Lower leg skin (tissue), 4 donors: ENCODE data around the gene AKT2. TPM values are rescaled to one million over a fixed set of nuclear protein-coding genes. Genes with fewer than 3 reads are reported as not detected.

Experiments
- DNase-seq, 2 donors: peaks; one replicate each; pipeline ENCODE4 v3.0.0-alpha.2; 2019; ENCODE audit warnings: low spot score in 2 of 2
- H3K4me3 ChIP-seq: fragments of 200-600 bp; sonication (generic); 2 replicates; pipeline ENCODE4 v1.5.1; 2017; ENCODE audit warnings: mild to moderate bottlenecking, low read depth; ENCODE audit not compliant: poor library complexity, severe bottlenecking
- POLR2A ChIP-seq, 2 donors: fragments of 450-650 bp; IDR thresholded peaks; one replicate each; pipeline ENCODE4 v1.6.1; 2016 to 2017; ENCODE audit warnings: antibody characterized with exemption in 2 of 2, mild to moderate bottlenecking in 1 of 2, moderate library complexity in 1 of 2
- WGBS, 2 donors: methylation state at CpG; one replicate each; pipeline ENCODE4 v1.1.5; 2018; 5-methylcytosine and 5-hydroxymethylcytosine counted together
- intact Hi-C: fragments of 100-400 bp; cut with DNase I; formaldehyde crosslinking; loops from one replicate; pipeline ENCODE4 v1.15.0; 2023; ENCODE audit warnings: low total_unique reads
- total RNA-seq, 4 donors: library from RNA; depleted of rRNA; stranded (reverse); fragments of >200 nt; gene quantifications; one replicate each; pipeline ENCODE4 v1.1.0, GENCODE V29; 2016
- TF ChIP-seq, protein P1 (sequence below), 3 donors: fragments of 450-650 bp; IDR thresholded peaks; one replicate each; pipeline ENCODE4 v1.5.1; 2016; ENCODE audit warnings: antibody characterized with exemption in 3 of 3, mild to moderate bottlenecking in 3 of 3, moderate library complexity in 2 of 3

AKT2 gene
- total RNA-seq, 4 donors from 2014 or later: 71.1 to 129 (median 82.2) TPM

DNA sequence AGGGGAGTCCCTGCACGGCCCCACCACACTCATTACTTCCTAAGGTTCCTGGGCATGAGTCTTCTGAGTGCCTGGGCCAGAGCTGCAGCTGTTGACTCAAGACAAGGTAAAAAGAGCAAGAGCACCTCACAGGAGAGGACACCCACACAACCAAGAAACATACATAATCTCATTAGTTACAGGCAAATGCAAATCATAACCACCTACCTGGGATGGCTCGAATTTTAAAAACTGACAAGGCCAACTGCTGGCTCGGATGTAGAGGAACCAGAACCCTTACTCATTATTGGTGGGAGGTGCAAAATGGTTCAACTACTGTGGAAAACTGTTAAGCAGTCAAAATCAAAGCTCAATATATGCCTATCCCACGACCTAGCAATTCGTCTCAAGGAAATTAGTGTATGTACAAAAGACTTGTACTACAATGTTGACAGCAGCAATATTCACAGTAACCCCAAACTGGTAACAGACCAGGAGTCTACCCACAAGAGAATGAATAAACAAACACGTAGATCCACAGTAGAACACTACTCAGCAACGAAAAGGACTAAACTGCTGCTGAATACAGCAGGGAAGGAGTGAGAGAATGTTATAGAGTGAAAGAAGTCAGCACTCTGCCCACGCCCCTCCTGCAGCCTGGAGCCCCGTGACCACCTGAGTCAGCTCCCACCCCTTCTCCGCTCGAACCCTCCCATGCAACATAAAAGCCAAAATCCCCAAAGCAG, 15.8 kb downstream of the AKT2 start:
- TF ChIP-seq, protein P1, sequence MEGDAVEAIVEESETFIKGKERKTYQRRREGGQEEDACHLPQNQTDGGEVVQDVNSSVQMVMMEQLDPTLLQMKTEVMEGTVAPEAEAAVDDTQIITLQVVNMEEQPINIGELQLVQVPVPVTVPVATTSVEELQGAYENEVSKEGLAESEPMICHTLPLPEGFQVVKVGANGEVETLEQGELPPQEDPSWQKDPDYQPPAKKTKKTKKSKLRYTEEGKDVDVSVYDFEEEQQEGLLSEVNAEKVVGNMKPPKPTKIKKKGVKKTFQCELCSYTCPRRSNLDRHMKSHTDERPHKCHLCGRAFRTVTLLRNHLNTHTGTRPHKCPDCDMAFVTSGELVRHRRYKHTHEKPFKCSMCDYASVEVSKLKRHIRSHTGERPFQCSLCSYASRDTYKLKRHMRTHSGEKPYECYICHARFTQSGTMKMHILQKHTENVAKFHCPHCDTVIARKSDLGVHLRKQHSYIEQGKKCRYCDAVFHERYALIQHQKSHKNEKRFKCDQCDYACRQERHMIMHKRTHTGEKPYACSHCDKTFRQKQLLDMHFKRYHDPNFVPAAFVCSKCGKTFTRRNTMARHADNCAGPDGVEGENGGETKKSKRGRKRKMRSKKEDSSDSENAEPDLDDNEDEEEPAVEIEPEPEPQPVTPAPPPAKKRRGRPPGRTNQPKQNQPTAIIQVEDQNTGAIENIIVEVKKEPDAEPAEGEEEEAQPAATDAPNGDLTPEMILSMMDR (IDR thresholded peaks at IDR 0.05): no peak
- no peak for TF ChIP-seq POLR2A (IDR thresholded peaks at IDR 0.05)
- no peak overlapping the region for H3K4me3 ChIP-seq
- intact Hi-C loops: no loop called here
- DNase-seq: no peak
- WGBS, 2 donors: 91 to 92% methylated on average over 11 of the region's 11 CpGs

DNA sequence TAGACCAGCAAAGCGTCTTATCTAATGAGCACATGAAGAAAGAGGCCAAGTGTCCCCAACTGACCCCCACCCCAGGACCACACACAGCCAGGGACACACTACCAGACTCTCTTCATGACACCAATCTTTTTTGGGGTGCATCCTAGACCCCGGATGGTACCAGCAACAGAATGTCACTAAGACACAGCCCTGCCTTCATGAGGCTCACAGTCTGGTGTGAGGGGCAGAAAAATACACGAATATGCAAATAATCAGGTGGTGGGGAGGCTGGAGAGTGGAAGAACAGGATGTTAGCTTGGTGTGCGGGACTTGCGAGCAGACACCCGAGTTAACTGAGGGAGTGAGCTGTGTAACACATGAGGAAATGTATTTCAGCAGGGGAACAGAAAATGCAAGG, 17.5 kb downstream of the AKT2 start:
- no peak for DNase-seq
- no peak overlapping the region for H3K4me3 ChIP-seq
- TF ChIP-seq POLR2A (IDR thresholded peaks at IDR 0.05): no peak
- TF ChIP-seq, protein P1 (IDR thresholded peaks at IDR 0.05): no peak
- WGBS, 2 donors: 80 to 84% methylated on average over 6 of the region's 6 CpGs
- intact Hi-C loops: no loop called here

DNA sequence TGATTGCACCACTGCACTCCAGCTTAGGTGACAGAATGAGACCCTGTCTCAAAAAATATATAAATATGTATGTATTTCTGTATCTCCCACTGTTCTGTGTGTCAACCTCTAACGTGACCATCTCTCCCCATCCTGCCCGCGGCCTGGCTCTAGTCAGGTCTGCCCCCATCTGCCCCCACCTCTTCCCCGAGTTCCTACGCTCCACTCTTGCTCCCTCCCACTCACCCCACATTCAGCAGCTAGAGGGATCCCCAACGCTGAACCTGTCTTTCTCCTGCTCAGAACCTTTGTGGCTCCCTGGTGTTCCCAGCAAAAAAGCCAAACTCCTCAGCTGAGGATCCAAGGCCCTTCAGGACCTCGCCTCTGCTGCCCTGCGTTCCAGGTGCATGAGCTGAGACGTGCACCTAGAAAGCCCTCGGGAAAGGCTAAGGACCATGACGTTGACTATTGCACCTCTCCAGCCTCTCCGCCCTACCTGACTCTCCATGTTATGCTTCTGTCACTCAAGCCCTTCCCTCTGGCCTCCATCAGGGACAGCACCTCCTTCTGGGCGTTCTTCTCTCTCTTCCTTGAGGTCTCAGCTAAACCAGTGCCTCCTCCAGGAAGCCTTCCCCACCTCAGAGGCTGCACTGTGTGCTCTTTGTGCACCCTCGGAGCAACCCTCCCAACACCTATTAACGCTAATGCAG, 18.1 kb downstream of the AKT2 start:
- DNase-seq: no peak
- intact Hi-C loops: no loop called here
- 83% methylated on average over 15 of the region's 15 CpGs for WGBS, 2 donors
- TF ChIP-seq POLR2A (IDR thresholded peaks at IDR 0.05): no peak
- TF ChIP-seq, protein P1 (IDR thresholded peaks at IDR 0.05): no peak
- H3K4me3 ChIP-seq: no peak overlapping the region

DNA sequence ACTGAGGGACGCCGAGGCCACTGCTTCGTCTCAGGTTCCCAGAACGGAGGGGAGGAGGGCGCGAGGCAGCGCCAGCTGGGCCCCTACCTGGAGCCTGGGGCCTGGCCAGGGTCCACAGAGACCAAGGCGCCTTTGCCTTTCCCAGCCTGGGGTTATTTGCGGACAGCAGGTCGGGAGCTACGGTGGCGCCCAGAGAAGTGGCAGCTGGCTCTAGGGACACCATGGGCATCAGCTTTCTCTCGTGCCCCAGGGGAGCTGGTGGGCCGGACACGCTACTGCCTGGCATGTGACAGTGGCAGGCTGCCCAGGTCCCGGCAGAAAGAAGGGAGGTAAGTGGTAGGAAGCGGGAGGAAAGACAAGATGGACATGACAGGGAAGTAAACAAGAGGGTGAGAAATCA, 19.0 kb downstream of the AKT2 start:
- WGBS, 2 donors: 63 to 71% methylated on average over 17 of the region's 17 CpGs
- no peak for DNase-seq
- H3K4me3 ChIP-seq: no peak overlapping the region
- TF ChIP-seq, protein P1 (IDR thresholded peaks at IDR 0.05): no peak
- TF ChIP-seq POLR2A (IDR thresholded peaks at IDR 0.05): no peak
- intact Hi-C loops: no loop called here

DNA sequence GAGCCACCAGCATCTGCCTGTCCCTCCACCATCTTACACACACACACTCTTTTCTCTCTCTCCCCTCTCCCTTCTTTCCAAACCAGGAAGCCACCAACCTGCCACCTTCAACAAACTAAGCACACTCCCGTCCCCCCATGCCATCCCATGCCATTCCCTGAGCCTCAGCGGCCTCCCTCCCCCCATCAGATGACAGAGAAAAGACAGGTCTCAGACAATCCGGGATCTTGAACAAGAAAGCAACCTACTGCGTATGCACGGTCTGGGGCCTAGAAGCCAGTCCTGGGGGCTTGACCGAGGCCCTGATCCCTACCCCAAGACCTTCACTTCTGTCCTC, 19.4 kb downstream of the AKT2 start:
- no peak overlapping the region for H3K4me3 ChIP-seq
- DNase-seq: no peak
- WGBS, 2 donors: 92 to 93% methylated on average over 6 of the region's 6 CpGs
- intact Hi-C loops: no loop called here
- TF ChIP-seq, protein P1 (IDR thresholded peaks at IDR 0.05): no peak
- TF ChIP-seq POLR2A (IDR thresholded peaks at IDR 0.05): no peak
